Activated T-cell treated with anti-CD3 and anti-CD28 coated beads, Interleukin-2, amount 50 U/mL, for 4 hours (primary cell): ENCODE data around the gene SRP54. TPM values are rescaled to one million over a fixed set of nuclear protein-coding genes. Genes with fewer than 3 reads are reported as not detected.
"Not testable (repeated sequence)": the region's sequence is repeated elsewhere in the genome, so short reads cannot be mapped to it uniquely, and the experiment has no call there.

Experiments
- ATAC-seq, 2 donors: fragments of 200-7000 bp; cut with Tn5 transposase; one replicate each; pipeline ENCODE4 v1.10.0; 2021
- DNase-seq: peaks from one replicate; pipeline ENCODE4 v3.0.0-alpha.2; 2020
- H3K27me3 Mint-ChIP-seq: one replicate; pipeline ENCODE4 v1.8.0; 2021; ENCODE audit warnings: low read depth, mixed read lengths
- H3K36me3 Mint-ChIP-seq: one replicate; pipeline ENCODE4 v1.8.0; 2022; ENCODE audit warnings: mixed read lengths; ENCODE audit not compliant: insufficient read depth
- H3K4me1 Mint-ChIP-seq: one replicate; pipeline ENCODE4 v1.8.0; 2021; ENCODE audit warnings: low read depth, mixed read lengths
- H3K4me3 Mint-ChIP-seq: one replicate; pipeline ENCODE4 v1.8.0; 2021; ENCODE audit warnings: mild to moderate bottlenecking, moderate library complexity, mixed read lengths
- H3K9me3 Mint-ChIP-seq: one replicate; pipeline ENCODE4 v1.8.0; 2021; ENCODE audit warnings: mixed read lengths
- total RNA-seq, 3 donors: library from RNA; stranded (reverse); gene quantifications; one replicate each; pipeline ENCODE4 v1.2.1, GENCODE V29; 2021

The SRP54 gene
- total RNA-seq, 3 donors from 2014 or later = 63.2 to 85.4 (median 74.5) TPM

- Mint-ChIP-seq H3K36me3 (peaks cover 4% of the 10 kb centered on the region), H3K27me3 (no peaks in the 10 kb centered on the region), H3K4me3 (peak overlapping the region; percentile 92), H3K4me1 (peaks cover 29% of the 10 kb centered on the region), H3K9me3 (no peaks in the 10 kb centered on the region)
- DNase-seq (peak; percentile 27), ATAC-seq (peak; percentile 11 to 13)
Observed at GRCh38 chr14:35046751-35047536, 64.2 kb downstream of the SRP54 start.

- Mint-ChIP-seq H3K36me3 (peaks cover 4% of the 10 kb centered on the region), H3K9me3 (no peaks in the 10 kb centered on the region), H3K4me1 (peaks cover 29% of the 10 kb centered on the region), H3K27me3 (no peaks in the 10 kb centered on the region), H3K4me3 (peak overlapping the region; percentile 92)
- no peak for DNase-seq
- no peak for ATAC-seq
Observed at GRCh38 chr14:35047976-35048513, 65.3 kb downstream of the SRP54 start.

- no peak for ATAC-seq
- Mint-ChIP-seq H3K9me3 (no peaks in the 10 kb centered on the region), H3K4me3 (no peak overlapping the region), H3K27me3 (no peaks in the 10 kb centered on the region), H3K4me1 (peaks cover 20% of the 10 kb centered on the region), H3K36me3 (peaks cover 4% of the 10 kb centered on the region)
- no peak for DNase-seq
Observed at GRCh38 chr14:35050652-35051051, 67.9 kb downstream of the SRP54 start.

GRCh38 chr14:35051796-35052195 lies 69.0 kb downstream of the SRP54 start:
- H3K4me1 Mint-ChIP-seq = peaks cover 21% of the 10 kb centered on the region
- H3K27me3 Mint-ChIP-seq = no peaks in the 10 kb centered on the region
- H3K4me3 Mint-ChIP-seq = no peak overlapping the region
- DNase-seq (no peak), ATAC-seq (no peak)
- no peaks in the 10 kb centered on the region for H3K9me3 Mint-ChIP-seq
- peaks cover 9% of the 10 kb centered on the region for H3K36me3 Mint-ChIP-seq

GRCh38 chr14:35052637-35053036 lies 69.8 kb downstream of the SRP54 start:
- H3K9me3 Mint-ChIP-seq = no peaks in the 10 kb centered on the region
- H3K36me3 Mint-ChIP-seq = peaks cover 12% of the 10 kb centered on the region
- no peak overlapping the region for H3K4me3 Mint-ChIP-seq
- H3K4me1 Mint-ChIP-seq = peaks cover 19% of the 10 kb centered on the region
- DNase-seq = no peak
- ATAC-seq = no peak
- no peaks in the 10 kb centered on the region for H3K27me3 Mint-ChIP-seq

GRCh38 chr14:35061113-35061791 lies 78.5 kb downstream of the SRP54 start:
- peaks cover 21% of the 10 kb centered on the region for H3K36me3 Mint-ChIP-seq
- not testable (repeated sequence) for DNase-seq, H3K4me3 Mint-ChIP-seq, ATAC-seq, H3K27me3 Mint-ChIP-seq, H3K9me3 Mint-ChIP-seq, H3K4me1 Mint-ChIP-seq

- H3K36me3 Mint-ChIP-seq = peaks cover 21% of the 10 kb centered on the region
- not testable (repeated sequence) for H3K9me3 Mint-ChIP-seq, DNase-seq, H3K4me3 Mint-ChIP-seq, ATAC-seq, H3K4me1 Mint-ChIP-seq, H3K27me3 Mint-ChIP-seq
Observed at GRCh38 chr14:35065731-35066130, 82.9 kb downstream of the SRP54 start.

- H3K9me3 Mint-ChIP-seq = no peaks in the 10 kb centered on the region
- no peak for DNase-seq
- H3K27me3 Mint-ChIP-seq = no peaks in the 10 kb centered on the region
- H3K36me3 Mint-ChIP-seq = peaks cover 25% of the 10 kb centered on the region
- no peak overlapping the region for H3K4me3 Mint-ChIP-seq
- ATAC-seq = no peak
- no peaks in the 10 kb centered on the region for H3K4me1 Mint-ChIP-seq
Observed at GRCh38 chr14:35068238-35069012, 85.6 kb downstream of the SRP54 start.

GRCh38 chr14:35072226-35072625 lies 89.4 kb downstream of the SRP54 start:
- Mint-ChIP-seq H3K27me3 (no peaks in the 10 kb centered on the region), H3K4me1 (no peaks in the 10 kb centered on the region), H3K36me3 (peaks cover 33% of the 10 kb centered on the region), H3K9me3 (no peaks in the 10 kb centered on the region), H3K4me3 (no peak overlapping the region)
- ATAC-seq (no peak), DNase-seq (no peak)

GRCh38 chr14:35073486-35073885 lies 90.7 kb downstream of the SRP54 start:
- H3K4me3 Mint-ChIP-seq = no peak overlapping the region
- ATAC-seq (no peak), DNase-seq (no peak)
- no peaks in the 10 kb centered on the region for H3K9me3 Mint-ChIP-seq
- H3K27me3 Mint-ChIP-seq = no peaks in the 10 kb centered on the region
- H3K36me3 Mint-ChIP-seq = peaks cover 25% of the 10 kb centered on the region
- H3K4me1 Mint-ChIP-seq = no peaks in the 10 kb centered on the region

- Mint-ChIP-seq H3K4me1 (no peaks in the 10 kb centered on the region), H3K4me3 (no peak overlapping the region), H3K36me3 (peaks cover 19% of the 10 kb centered on the region), H3K27me3 (no peaks in the 10 kb centered on the region), H3K9me3 (no peaks in the 10 kb centered on the region)
- DNase-seq = no peak
- ATAC-seq = no peak
Observed at GRCh38 chr14:35078082-35078481, 95.3 kb downstream of the SRP54 start.

Other genes with a start within 250 kb of the SRP54 start
- 10 to 100 TPM; 70.8 to 79.5 (median 77.9) TPM for gene BAZ1A, start 107.6 kb upstream of the SRP54 start, total RNA-seq
- gene FAM177A1, start 63.3 kb downstream of the SRP54 start, total RNA-seq = 10 to 100 TPM; 35.4 to 44.4 (median 35.7) TPM
- gene PPP2R3C, start 139.0 kb downstream of the SRP54 start, total RNA-seq = 10 to 100 TPM; 36.9 to 41.7 (median 41.6) TPM
- gene PRORP, start 139.6 kb downstream of the SRP54 start, total RNA-seq = 10 to 100 TPM; 29.2 to 29.9 (median 29.5) TPM